ENCODE data around the gene ZNF541. TPM values are rescaled to one million over a fixed set of nuclear protein-coding genes. Genes with fewer than 3 reads are reported as not detected.
"Not testable (repeated sequence)": the region's sequence is repeated elsewhere in the genome, so short reads cannot be mapped to it uniquely, and the experiment has no call there.

ZNF541 gene
- total and polyA plus RNA-seq, 7 donors: 0.06 to 0.73 (median 0.25) TPM

GRCh38 chr19:47607564-47608073 is 34.7 kb upstream of the ZNF541 start:
- DNase-seq (no peak), ATAC-seq (no peak)
- no peaks in the 10 kb centered on the region for H3K9me3 ChIP-seq
- intact Hi-C loops (cut with DNase I): loop anchor here in 1 of 2 donors (2.0 kb wide), 2 partner anchors 57 to 91 kb away; no protein-coding TSS in a partner anchor
- peak overlapping the region; percentile 100 for H3K4me3 ChIP-seq
- no peaks in the 10 kb centered on the region for H3K36me3 ChIP-seq (ENCODE audit: insufficient read depth in 1 of 2, low read depth in 1 of 2)
- peaks cover 24% of the 10 kb centered on the region for H3K4me1 ChIP-seq
- peak overlapping the region; percentile 100 for H3K27ac ChIP-seq
- H3K27me3 ChIP-seq (ENCODE audit: insufficient read depth in 3 of 3, low read length in 2 of 3): no peaks in the 10 kb centered on the region
- 39 to 44% (median 39%) methylated on average over 21 of the region's 21 CpGs for WGBS, 3 donors
- TF ChIP-seq CTCF (IDR thresholded peaks at IDR 0.05): no peak

GRCh38 chr19:47603706-47604565 is 31.0 kb upstream of the ZNF541 start:
- DNase-seq (no peak), ATAC-seq (no peak)
- no peaks in the 10 kb centered on the region for H3K27me3 ChIP-seq (ENCODE audit: insufficient read depth in 3 of 3, low read length in 2 of 3)
- peaks cover 14% of the 10 kb centered on the region for H3K4me1 ChIP-seq
- WGBS, 3 donors: 53 to 62% (median 57%) methylated on average over 13 of the region's 13 CpGs
- no peaks in the 10 kb centered on the region for H3K36me3 ChIP-seq (ENCODE audit: insufficient read depth in 1 of 2, low read depth in 1 of 2)
- no peak overlapping the region for H3K27ac ChIP-seq
- no peaks in the 10 kb centered on the region for H3K9me3 ChIP-seq
- H3K4me3 ChIP-seq: no peak overlapping the region
- intact Hi-C loops (cut with DNase I): loop anchor here in 1 of 2 donors (5.0 kb wide), 2 partner anchors 92 to 93 kb away; no protein-coding TSS in a partner anchor
- TF ChIP-seq CTCF (IDR thresholded peaks at IDR 0.05): no peak

- no peak for TF ChIP-seq CTCF (IDR thresholded peaks at IDR 0.05)
- ATAC-seq (no peak), DNase-seq (no peak)
- peak overlapping the region; percentile 88 for H3K27ac ChIP-seq
- H3K27me3 ChIP-seq (ENCODE audit: insufficient read depth in 3 of 3, low read length in 2 of 3): no peaks in the 10 kb centered on the region
- no peaks in the 10 kb centered on the region for H3K9me3 ChIP-seq
- WGBS, 3 donors: 72% methylated on average over 17 of the region's 17 CpGs
- no peaks in the 10 kb centered on the region for H3K36me3 ChIP-seq (ENCODE audit: insufficient read depth in 1 of 2, low read depth in 1 of 2)
- intact Hi-C loops (cut with DNase I): loop anchor here in 1 of 2 donors (5.0 kb wide), 2 partner anchors 89 to 96 kb away; no protein-coding TSS in a partner anchor
- H3K4me1 ChIP-seq: peaks cover 16% of the 10 kb centered on the region
- peak overlapping the region; percentile 76 for H3K4me3 ChIP-seq
Measured at GRCh38 chr19:47601180-47601904, 28.4 kb upstream of the ZNF541 start.

- 4 to 5% (median 5%) methylated on average over 64 to 77 of the region's 77 CpGs for WGBS, 3 donors
- TF ChIP-seq CTCF (IDR thresholded peaks at IDR 0.05): no peak
- H3K27me3 ChIP-seq (ENCODE audit: insufficient read depth in 3 of 3, low read length in 2 of 3): no peaks in the 10 kb centered on the region
- DNase-seq (peak; percentile 100), ATAC-seq (peak; percentile 95 to 98 (median 96))
- H3K4me3 ChIP-seq: peak overlapping the region; percentile 76
- H3K27ac ChIP-seq: peak overlapping the region; percentile 88
- H3K4me1 ChIP-seq: peaks cover 16% of the 10 kb centered on the region
- intact Hi-C loops (cut with DNase I): loop anchor here in 1 of 2 donors (5.0 kb wide), 2 partner anchors 88 to 97 kb away; no protein-coding TSS in a partner anchor
- H3K36me3 ChIP-seq (ENCODE audit: insufficient read depth in 1 of 2, low read depth in 1 of 2): no peaks in the 10 kb centered on the region
- no peaks in the 10 kb centered on the region for H3K9me3 ChIP-seq
Measured at GRCh38 chr19:47600246-47601179, 27.6 kb upstream of the ZNF541 start.

GRCh38 chr19:47599671-47600245 is 26.8 kb upstream of the ZNF541 start:
- peak overlapping the region; percentile 64 for H3K27ac ChIP-seq
- H3K36me3 ChIP-seq (ENCODE audit: insufficient read depth in 1 of 2, low read depth in 1 of 2); H3K9me3 ChIP-seq; ATAC-seq; DNase-seq; H3K27me3 ChIP-seq (ENCODE audit: insufficient read depth in 3 of 3, low read length in 2 of 3): not testable (repeated sequence)
- intact Hi-C loops (cut with DNase I): loop anchor here (2.0 to 5.0 kb wide), 3 partner anchors 85 to 98 kb away; partner anchors contain the start of gene NAPA (in 1 of the 2)
- peak overlapping the region; percentile 76 for H3K4me3 ChIP-seq
- 31 to 42% (median 38%) methylated on average over 25 of the region's 25 CpGs for WGBS, 3 donors
- H3K4me1 ChIP-seq: peaks cover 16% of the 10 kb centered on the region

All from psoas muscle (tissue), 8 donors.